GM12801 (cell line): ENCODE data around the gene TEKT5.

Experiments
- CTCF ChIP-seq: IDR thresholded peaks from one replicate; pipeline ENCODE4 v1.5.1; 2011; ENCODE audit warnings: control low read depth; ENCODE audit not compliant: insufficient read length; ENCODE audit errors: extremely low read depth

The TEKT5 gene

DNA sequence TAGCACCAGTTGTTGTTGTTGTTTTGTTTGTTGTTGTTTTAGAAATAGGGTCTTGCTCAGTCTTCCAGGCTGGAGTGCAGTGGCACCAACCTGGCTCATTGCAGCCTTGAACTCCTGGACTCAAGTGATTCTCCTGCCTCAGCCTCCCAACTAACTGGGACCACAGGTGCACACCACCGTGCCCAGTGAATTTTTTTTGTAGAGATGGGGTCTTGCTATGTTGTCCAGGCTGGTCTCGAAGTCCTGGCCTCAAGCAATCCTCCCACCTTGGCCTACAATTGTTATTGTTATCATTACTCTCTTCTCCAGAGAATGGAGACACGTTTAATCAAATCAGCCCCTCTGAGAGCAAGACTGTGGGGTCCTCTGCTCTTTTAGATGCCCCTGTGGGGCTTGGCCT, 71.7 kb downstream of the TEKT5 start:
- TF ChIP-seq CTCF, result no peak

GRCh38 chr16:10622036-10622921, 72.5 kb downstream of the TEKT5 start:
- TF ChIP-seq CTCF, result no peak

- TF ChIP-seq CTCF, result no peak
Observed at GRCh38 chr16:10620120-10620519, 74.6 kb downstream of the TEKT5 start.

GRCh38 chr16:10619271-10619849, 75.4 kb downstream of the TEKT5 start:
- TF ChIP-seq CTCF, result no peak

GRCh38 chr16:10618710-10619209, 76.0 kb downstream of the TEKT5 start:
- no peak for TF ChIP-seq CTCF

DNA sequence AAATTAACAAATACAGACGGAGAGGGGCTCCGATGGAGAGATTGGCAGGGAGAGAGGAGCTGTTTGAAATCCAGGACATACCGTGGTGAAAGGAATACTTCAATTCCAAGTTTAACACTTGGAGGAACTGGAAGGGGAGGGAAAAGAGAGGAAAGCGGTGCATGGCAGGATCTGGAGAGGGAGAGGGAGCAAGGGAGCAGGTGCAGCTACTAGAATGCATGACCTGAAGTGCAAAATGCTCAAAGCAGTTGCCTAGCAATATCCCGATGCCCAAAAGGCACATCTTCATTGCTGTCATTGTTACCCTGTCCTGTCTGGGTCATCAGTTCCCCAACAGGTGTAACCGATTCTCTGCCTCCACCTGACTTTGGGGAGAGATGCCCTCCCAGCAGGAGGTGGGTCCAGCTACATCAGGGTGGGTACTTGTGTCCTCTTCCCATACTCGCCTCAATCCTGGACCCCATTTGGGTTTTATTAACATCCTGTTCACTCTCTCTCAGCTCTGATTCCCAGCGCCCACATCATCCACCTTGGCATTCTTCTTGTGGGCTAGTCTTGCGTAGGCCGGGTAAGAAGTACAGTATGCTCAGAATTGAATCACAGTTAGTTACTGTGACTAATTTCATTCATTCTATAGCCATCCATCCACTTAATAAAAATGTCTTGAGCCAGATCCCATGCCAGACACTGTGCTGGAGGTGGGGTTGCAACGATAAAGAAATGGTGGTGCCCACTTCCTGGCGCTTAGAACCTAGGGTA, 76.9 kb downstream of the TEKT5 start:
- no peak for TF ChIP-seq CTCF
